Upper lobe of right lung (tissue), 1 donor: ENCODE data around the gene SOX13. TPM values are rescaled to one million over a fixed set of nuclear protein-coding genes. Genes with fewer than 3 reads are reported as not detected.
A peak's percentile ranks its signal among the peaks of the same experiment; 100 is the strongest.

Experiments
- ATAC-seq: fragments of 200-7000 bp; cut with Tn5 transposase; one replicate; pipeline ENCODE4 v1.9.1; 2020; ENCODE audit warnings: mild to moderate bottlenecking, moderate library complexity
- DNase-seq: peaks from one replicate; pipeline ENCODE4 v3.0.0-alpha.2; 2020
- H3K27ac ChIP-seq: fragments of 200-600 bp; one replicate; pipeline ENCODE4 v1.8.0; 2022
- H3K27me3 ChIP-seq: fragments of 200-600 bp; one replicate; pipeline ENCODE4 v1.8.0; 2022; ENCODE audit warnings: mild to moderate bottlenecking
- H3K36me3 ChIP-seq: fragments of 200-600 bp; one replicate; pipeline ENCODE4 v1.8.0; 2022
- H3K4me1 ChIP-seq: fragments of 200-600 bp; one replicate; pipeline ENCODE4 v1.8.0; 2022
- H3K4me3 ChIP-seq: fragments of 200-600 bp; one replicate; pipeline ENCODE4 v1.8.0; 2022; ENCODE audit warnings: mild to moderate bottlenecking
- H3K9me3 ChIP-seq: fragments of 200-600 bp; one replicate; pipeline ENCODE4 v1.8.0; 2022
- CTCF ChIP-seq: fragments of 200-600 bp; IDR thresholded peaks from one replicate; pipeline ENCODE4 v1.8.0; 2022; ENCODE audit warnings: antibody characterized with exemption
- intact Hi-C: fragments of 100-400 bp; cut with DNase I; formaldehyde crosslinking; loops from one replicate; pipeline ENCODE4 v1.11.0; 2022
- total RNA-seq: library from RNA; stranded (reverse); fragmentation: NEBNext Ultra II Directional; extraction: Animal tissue kit (Norgen Biotek cat#: 25700); gene quantifications from one replicate; pipeline ENCODE4 v1.2.1, GENCODE V29; 2021
- donor health status: DM: no; HTN: yes; CAD: no; lungs with severe emphysema.

Gene SOX13
- total RNA-seq, 1 donor from 2014 or later: 76.3 TPM

GRCh38 chr1:204128464-204128963, 55.6 kb downstream of the SOX13 start:
- H3K4me1 ChIP-seq: peaks cover 13% of the 10 kb centered on the region
- peak overlapping the region; percentile 6 for H3K27ac ChIP-seq
- DNase-seq: no peak
- H3K36me3 ChIP-seq: peaks cover 38% of the 10 kb centered on the region
- TF ChIP-seq CTCF: no peak
- H3K4me3 ChIP-seq: peak overlapping the region; percentile 25
- intact Hi-C loops: loop anchor here (2.0 to 5.0 kb wide), 2 partner anchors 51 to 258 kb away; no protein-coding TSS in a partner anchor
- ATAC-seq: no peak
- no peaks in the 10 kb centered on the region for H3K9me3 ChIP-seq
- H3K27me3 ChIP-seq: no peaks in the 10 kb centered on the region

- peak; percentile 90 for DNase-seq
- Histone ChIP-seq H3K27me3 (no peaks in the 10 kb centered on the region), H3K4me1 (peaks cover 13% of the 10 kb centered on the region), H3K27ac (peak overlapping the region; percentile 6), H3K4me3 (peak overlapping the region; percentile 25), H3K36me3 (peaks cover 31% of the 10 kb centered on the region), H3K9me3 (no peaks in the 10 kb centered on the region)
- ATAC-seq: peak; percentile 90
- peak; percentile 91 for TF ChIP-seq CTCF
- intact Hi-C loops: loop anchor here (2.0 to 5.0 kb wide), 2 partner anchors 52 to 258 kb away; no protein-coding TSS in a partner anchor
These were observed 56.3 kb downstream of the SOX13 start for GRCh38 chr1:204128964-204129896.

GRCh38 chr1:204130178-204130577, 57.3 kb downstream of the SOX13 start:
- no peak for ATAC-seq
- H3K27me3 ChIP-seq: no peaks in the 10 kb centered on the region
- H3K27ac ChIP-seq: no peak overlapping the region
- TF ChIP-seq CTCF: no peak
- no peaks in the 10 kb centered on the region for H3K9me3 ChIP-seq
- H3K4me3 ChIP-seq: no peak overlapping the region
- intact Hi-C loops: loop anchor here (5.0 kb wide), 1 partner anchor 268 kb away; the partner anchor contains the start of gene SNRPE
- H3K36me3 ChIP-seq: peaks cover 21% of the 10 kb centered on the region
- DNase-seq: no peak
- peaks cover 13% of the 10 kb centered on the region for H3K4me1 ChIP-seq

- no peak overlapping the region for H3K27ac ChIP-seq
- intact Hi-C loops: loop anchor here (5.0 kb wide), 1 partner anchor 269 kb away; the partner anchor contains the start of gene SNRPE
- TF ChIP-seq CTCF: no peak
- no peaks in the 10 kb centered on the region for H3K9me3 ChIP-seq
- no peak overlapping the region for H3K4me3 ChIP-seq
- DNase-seq (no peak), ATAC-seq (no peak)
- H3K27me3 ChIP-seq: no peaks in the 10 kb centered on the region
- H3K36me3 ChIP-seq: peaks cover 11% of the 10 kb centered on the region
- peaks cover 13% of the 10 kb centered on the region for H3K4me1 ChIP-seq
These were observed 58.3 kb downstream of the SOX13 start for GRCh38 chr1:204130981-204131892.

- H3K4me3 ChIP-seq: no peak overlapping the region
- ATAC-seq (no peak), DNase-seq (no peak)
- TF ChIP-seq CTCF: no peak
- H3K9me3 ChIP-seq: no peaks in the 10 kb centered on the region
- peaks cover 10% of the 10 kb centered on the region for H3K4me1 ChIP-seq
- intact Hi-C loops: loop anchor here (5.0 kb wide), 1 partner anchor 270 kb away; the partner anchor contains the start of gene SNRPE
- H3K36me3 ChIP-seq: peaks cover 3% of the 10 kb centered on the region
- H3K27me3 ChIP-seq: no peaks in the 10 kb centered on the region
- no peak overlapping the region for H3K27ac ChIP-seq
These were observed 59.1 kb downstream of the SOX13 start for GRCh38 chr1:204131978-204132377.
